Measurements from ENCODE around the gene CELF1. TPM values are rescaled to one million over a fixed set of nuclear protein-coding genes. Genes with fewer than 3 reads are reported as not detected.

Gene CELF1
- polyA plus RNA-seq, 1 donor from 2014 or later, result 209 TPM

DNA sequence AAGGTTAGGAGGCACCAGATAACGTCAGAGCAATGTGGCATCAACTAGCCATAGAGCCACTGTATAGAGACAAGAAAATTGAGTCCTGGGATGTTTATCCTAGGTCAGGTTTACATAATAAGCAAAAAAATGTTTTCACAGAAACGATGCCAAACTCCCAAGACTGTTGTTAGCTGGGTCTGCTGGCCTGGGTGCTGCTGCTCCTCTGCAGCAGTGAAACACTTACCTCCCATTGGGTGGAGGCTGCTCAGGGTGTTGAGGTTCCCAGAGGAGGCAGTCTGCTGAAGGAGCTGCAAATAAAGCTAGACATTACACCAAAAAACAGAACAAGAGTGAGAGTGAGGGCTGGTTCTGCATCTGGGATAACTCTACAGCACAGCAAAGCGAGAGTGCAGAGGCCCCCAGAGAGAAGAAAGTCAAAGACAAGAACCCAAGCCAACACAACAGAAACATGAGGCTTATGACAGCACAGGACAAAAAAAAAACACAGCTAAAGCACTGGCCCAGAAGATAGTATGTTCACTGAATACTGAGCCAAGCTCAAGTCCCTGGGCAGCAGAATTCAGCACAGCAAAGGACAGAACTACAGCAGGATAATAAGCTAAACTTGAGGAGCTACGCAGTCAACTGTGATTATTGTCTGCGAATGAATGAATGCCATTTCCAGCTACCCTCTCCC is 74.1 kb downstream of the CELF1 start:
- no peak for TF ChIP-seq SMC3 (conservative IDR thresholded peaks at IDR 0.05; ENCODE audit: poor library complexity)
- TF ChIP-seq, protein P1, sequence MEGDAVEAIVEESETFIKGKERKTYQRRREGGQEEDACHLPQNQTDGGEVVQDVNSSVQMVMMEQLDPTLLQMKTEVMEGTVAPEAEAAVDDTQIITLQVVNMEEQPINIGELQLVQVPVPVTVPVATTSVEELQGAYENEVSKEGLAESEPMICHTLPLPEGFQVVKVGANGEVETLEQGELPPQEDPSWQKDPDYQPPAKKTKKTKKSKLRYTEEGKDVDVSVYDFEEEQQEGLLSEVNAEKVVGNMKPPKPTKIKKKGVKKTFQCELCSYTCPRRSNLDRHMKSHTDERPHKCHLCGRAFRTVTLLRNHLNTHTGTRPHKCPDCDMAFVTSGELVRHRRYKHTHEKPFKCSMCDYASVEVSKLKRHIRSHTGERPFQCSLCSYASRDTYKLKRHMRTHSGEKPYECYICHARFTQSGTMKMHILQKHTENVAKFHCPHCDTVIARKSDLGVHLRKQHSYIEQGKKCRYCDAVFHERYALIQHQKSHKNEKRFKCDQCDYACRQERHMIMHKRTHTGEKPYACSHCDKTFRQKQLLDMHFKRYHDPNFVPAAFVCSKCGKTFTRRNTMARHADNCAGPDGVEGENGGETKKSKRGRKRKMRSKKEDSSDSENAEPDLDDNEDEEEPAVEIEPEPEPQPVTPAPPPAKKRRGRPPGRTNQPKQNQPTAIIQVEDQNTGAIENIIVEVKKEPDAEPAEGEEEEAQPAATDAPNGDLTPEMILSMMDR (IDR thresholded peaks at IDR 0.05; ENCODE audit: poor library complexity, severe bottlenecking), result no peak
- no peaks in the 10 kb centered on the region for H4K20me1 ChIP-seq (ENCODE audit: insufficient read depth)
- no peak overlapping the region for H3K9ac ChIP-seq (ENCODE audit: low read length)
- H3K79me2 ChIP-seq (replicated peaks; ENCODE audit: insufficient read depth, low read length), result no peaks in the 10 kb centered on the region
- no peak overlapping the region for H3K4me2 ChIP-seq (ENCODE audit: low read length)
- H3K27ac ChIP-seq (ENCODE audit: low read length), result no peak overlapping the region
- H3F3A ChIP-seq (ENCODE audit: insufficient read depth, low read length, poor library complexity, severe bottlenecking), result no peaks in the 10 kb centered on the region
- no peaks in the 10 kb centered on the region for H3K9me2 ChIP-seq (ENCODE audit: insufficient read depth, low read length)
- H2AFZ ChIP-seq (ENCODE audit: low read depth, low read length), result no peak overlapping the region
- H3K36me3 ChIP-seq (ENCODE audit: insufficient read depth, low read length), result peaks cover 22% of the 10 kb centered on the region
- H3K27me3 ChIP-seq (ENCODE audit: insufficient read depth, low read depth, low read length), result no peaks in the 10 kb centered on the region
- no peaks in the 10 kb centered on the region for H3K9me3 ChIP-seq (ENCODE audit: low read length)
- H3K4me3 ChIP-seq (ENCODE audit: low read length), result no peak overlapping the region

DNA sequence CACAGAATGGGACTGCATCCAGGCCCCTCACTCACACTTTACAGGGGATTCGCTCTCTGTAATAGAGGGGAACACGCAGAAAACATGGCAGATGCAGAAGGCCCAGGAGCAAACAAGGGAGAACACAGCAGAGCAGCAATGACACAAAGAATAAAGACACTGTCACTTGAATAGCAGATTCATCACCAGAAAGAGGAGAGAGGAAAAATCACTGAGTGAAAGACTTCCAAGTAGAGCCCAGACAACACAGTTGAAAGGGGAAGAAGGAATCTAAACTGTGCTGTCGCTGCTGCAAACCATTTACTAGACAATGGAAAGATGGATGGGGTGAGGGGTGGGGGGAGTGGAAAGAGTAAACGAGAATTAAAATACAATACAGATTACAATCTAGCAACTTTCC is 75.2 kb downstream of the CELF1 start:
- peaks cover 19% of the 10 kb centered on the region for H3K36me3 ChIP-seq (ENCODE audit: insufficient read depth, low read length)
- no peak overlapping the region for H2AFZ ChIP-seq (ENCODE audit: low read depth, low read length)
- H3K9me2 ChIP-seq (ENCODE audit: insufficient read depth, low read length), result no peaks in the 10 kb centered on the region
- H3F3A ChIP-seq (ENCODE audit: insufficient read depth, low read length, poor library complexity, severe bottlenecking), result no peaks in the 10 kb centered on the region
- H3K9me3 ChIP-seq (ENCODE audit: low read length), result no peaks in the 10 kb centered on the region
- no peaks in the 10 kb centered on the region for H4K20me1 ChIP-seq (ENCODE audit: insufficient read depth)
- TF ChIP-seq POLR2AphosphoS5 (IDR thresholded peaks at IDR 0.05) (no peak), MXI1 (conservative IDR thresholded peaks at IDR 0.05; ENCODE audit: poor library complexity, severe bottlenecking) (no peak), TAF1 (IDR thresholded peaks at IDR 0.05; ENCODE audit: low read depth) (no peak), SMC3 (conservative IDR thresholded peaks at IDR 0.05; ENCODE audit: poor library complexity) (no peak), RAD21 (conservative IDR thresholded peaks at IDR 0.05) (no peak)
- TF ChIP-seq, protein P2, sequence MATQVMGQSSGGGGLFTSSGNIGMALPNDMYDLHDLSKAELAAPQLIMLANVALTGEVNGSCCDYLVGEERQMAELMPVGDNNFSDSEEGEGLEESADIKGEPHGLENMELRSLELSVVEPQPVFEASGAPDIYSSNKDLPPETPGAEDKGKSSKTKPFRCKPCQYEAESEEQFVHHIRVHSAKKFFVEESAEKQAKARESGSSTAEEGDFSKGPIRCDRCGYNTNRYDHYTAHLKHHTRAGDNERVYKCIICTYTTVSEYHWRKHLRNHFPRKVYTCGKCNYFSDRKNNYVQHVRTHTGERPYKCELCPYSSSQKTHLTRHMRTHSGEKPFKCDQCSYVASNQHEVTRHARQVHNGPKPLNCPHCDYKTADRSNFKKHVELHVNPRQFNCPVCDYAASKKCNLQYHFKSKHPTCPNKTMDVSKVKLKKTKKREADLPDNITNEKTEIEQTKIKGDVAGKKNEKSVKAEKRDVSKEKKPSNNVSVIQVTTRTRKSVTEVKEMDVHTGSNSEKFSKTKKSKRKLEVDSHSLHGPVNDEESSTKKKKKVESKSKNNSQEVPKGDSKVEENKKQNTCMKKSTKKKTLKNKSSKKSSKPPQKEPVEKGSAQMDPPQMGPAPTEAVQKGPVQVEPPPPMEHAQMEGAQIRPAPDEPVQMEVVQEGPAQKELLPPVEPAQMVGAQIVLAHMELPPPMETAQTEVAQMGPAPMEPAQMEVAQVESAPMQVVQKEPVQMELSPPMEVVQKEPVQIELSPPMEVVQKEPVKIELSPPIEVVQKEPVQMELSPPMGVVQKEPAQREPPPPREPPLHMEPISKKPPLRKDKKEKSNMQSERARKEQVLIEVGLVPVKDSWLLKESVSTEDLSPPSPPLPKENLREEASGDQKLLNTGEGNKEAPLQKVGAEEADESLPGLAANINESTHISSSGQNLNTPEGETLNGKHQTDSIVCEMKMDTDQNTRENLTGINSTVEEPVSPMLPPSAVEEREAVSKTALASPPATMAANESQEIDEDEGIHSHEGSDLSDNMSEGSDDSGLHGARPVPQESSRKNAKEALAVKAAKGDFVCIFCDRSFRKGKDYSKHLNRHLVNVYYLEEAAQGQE (IDR thresholded peaks at IDR 0.05; ENCODE audit: borderline replicate concordance), result no peak
- TF ChIP-seq, protein P1 (IDR thresholded peaks at IDR 0.05; ENCODE audit: poor library complexity, severe bottlenecking), result no peak
- H3K79me2 ChIP-seq (replicated peaks; ENCODE audit: insufficient read depth, low read length), result no peaks in the 10 kb centered on the region
- no peak overlapping the region for H3K4me3 ChIP-seq (ENCODE audit: low read length)
- H3K4me2 ChIP-seq (ENCODE audit: low read length), result no peak overlapping the region
- H3K27ac ChIP-seq (ENCODE audit: low read length), result no peak overlapping the region
- no peak overlapping the region for H3K9ac ChIP-seq (ENCODE audit: low read length)
- no peaks in the 10 kb centered on the region for H3K27me3 ChIP-seq (ENCODE audit: insufficient read depth, low read depth, low read length)

Data from neural cell (in vitro differentiated cells).